ENCODE measurements around the gene NEDD8.

The NEDD8 gene

DNA sequence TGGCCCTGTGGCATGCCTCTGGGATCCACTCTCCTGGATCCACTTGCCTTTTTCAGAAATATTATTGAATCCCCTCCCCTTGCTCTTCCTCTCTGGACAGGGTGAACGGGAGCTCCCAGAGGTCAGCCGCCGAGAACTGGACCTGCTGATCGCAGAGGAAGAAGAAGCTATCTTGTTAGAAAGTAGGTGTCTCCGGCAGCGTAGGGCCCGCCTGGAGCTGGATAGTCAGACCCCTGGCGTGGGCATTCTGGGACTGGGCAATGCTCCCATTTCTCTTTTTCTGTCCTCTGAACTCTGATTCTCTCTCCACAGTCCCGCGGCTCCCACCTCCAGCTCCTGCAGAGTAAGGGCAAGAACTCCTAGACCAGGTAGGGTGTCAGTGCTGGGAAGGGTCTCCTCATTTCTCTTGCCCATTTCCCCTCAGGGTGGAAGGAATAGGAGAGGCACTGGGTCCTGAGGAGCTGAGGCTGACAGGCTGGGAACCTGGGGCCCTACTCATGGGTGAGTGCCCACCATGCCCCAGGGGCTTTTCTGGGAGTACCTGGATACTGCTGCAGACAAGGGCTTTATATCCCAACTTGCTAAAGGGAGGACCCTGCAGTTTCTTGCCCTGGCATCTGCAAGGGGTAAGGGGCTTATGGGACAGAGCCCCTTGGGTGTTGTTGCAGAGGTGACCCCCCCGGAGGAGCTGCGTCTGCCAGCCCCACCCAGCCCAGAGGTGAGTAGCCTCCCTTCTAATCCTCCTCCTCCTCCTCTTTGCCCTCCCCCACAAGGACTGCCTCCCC lies 54.9 kb downstream of the NEDD8 start:
- no peak for DNase-seq

DNA sequence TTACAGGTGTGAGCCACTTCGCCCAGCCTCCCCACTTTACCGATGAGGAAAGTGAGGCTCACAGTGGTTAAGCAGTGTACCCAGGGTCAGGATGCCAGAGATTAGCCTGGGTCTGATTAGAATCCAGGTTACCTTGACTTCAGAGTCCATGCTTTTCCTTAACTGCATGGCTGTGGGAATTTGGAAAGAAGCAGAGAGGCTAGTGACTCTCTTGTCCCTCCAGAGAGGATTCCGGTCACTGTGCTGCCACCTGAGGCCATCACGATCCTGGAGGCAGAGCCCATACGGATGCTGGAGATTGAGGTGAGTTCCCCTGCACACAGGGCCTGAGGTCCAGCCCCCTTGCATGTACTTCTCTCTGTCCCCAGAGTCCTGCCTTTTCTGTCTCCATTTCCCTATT lies 55.6 kb downstream of the NEDD8 start:
- no peak for DNase-seq

DNA sequence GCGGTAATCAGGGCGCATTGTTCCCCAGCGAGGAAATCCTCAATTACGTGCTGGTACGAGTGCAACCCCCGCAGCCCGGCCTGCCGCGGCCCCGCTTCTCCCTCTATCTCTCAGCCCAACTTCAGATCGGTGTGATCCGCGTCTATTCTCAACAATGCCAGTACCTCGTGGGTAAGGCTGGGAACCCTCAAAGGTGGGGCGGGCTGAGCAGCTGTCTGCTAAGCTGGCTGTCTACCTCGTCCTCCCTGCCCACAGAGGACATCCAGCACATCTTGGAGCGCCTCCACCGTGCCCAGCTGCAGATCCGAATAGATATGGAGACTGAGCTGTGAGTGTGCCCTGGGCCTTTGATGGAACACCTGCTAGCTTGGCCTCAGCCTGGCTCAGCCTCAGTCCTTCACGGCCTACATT lies 59.3 kb downstream of the NEDD8 start:
- no peak for DNase-seq

DNA sequence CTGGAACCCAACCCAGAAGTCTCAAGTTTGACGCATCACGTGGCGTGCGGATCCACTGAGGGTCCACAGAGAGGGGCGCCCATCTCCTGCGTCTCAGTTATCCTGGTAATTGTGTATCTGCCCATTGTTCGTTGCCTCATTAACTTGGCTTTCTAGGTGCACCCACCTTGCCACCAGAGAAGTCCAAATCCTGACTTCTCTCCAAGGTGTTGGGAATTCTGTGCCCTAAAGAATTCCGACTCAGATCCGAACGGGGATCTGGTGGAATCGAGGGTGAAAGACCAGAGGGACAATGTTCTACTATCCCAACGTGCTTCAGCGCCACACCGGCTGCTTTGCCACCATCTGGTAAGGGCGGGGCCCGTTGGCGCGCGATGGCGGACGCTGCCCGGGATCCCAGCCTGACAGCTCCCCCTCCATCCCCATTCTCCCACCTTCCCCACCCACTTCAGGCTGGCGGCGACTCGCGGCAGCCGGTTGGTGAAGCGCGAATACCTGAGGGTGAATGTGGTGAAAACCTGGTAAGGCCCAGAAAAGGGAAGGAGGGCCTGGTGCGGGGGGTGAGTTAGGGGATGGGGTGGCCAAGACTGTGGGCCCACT lies 59.8 kb downstream of the NEDD8 start:
- DNase-seq, result no peak

DNA sequence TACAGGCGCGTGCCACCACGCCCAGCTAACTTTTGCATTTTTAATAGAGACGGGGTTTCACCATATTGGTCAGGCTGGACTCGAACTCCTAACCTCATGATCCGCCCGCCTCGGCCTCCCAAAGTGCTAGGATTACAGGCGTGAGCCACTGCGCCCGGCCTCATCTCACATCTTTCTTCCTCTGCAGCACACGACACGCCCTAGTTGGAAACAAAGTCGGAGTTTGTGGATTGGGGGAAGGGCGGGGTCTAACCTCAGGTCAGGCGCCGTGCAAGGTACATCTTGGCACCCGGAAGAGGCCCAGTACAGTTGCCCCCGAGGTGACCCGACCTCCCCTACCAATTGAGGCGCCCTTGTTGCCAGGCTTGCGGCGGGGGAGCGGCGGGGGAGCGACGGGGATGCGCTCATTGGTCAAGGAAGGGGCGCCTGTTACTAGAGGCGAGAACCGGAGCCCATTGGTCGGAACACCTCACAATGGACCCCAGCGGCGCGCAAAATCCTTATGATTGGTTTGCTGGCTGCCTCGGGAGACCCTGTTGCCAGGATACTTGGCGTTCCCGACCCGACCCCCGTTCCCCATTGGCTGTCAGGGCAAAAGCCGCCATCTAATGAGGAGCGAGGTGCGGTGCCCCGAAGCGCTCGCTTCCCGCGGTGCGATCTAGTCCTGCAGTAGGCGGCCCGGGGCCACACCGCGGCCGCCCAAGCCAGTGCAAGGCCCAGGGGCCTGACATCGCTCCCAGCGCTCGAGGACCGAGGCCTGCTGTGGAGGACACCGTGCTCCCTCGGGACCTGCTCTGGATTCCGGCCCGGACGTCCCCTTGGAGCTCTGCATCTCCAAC lies 60.5 kb downstream of the NEDD8 start, which contains the start of gene REC8:
TSS of gene REC8 (plus strand) at position 659 of the 839 bp plus-strand sequence. CDS start 473 bp downstream, outside the sequence.
- no peak for DNase-seq

DNA sequence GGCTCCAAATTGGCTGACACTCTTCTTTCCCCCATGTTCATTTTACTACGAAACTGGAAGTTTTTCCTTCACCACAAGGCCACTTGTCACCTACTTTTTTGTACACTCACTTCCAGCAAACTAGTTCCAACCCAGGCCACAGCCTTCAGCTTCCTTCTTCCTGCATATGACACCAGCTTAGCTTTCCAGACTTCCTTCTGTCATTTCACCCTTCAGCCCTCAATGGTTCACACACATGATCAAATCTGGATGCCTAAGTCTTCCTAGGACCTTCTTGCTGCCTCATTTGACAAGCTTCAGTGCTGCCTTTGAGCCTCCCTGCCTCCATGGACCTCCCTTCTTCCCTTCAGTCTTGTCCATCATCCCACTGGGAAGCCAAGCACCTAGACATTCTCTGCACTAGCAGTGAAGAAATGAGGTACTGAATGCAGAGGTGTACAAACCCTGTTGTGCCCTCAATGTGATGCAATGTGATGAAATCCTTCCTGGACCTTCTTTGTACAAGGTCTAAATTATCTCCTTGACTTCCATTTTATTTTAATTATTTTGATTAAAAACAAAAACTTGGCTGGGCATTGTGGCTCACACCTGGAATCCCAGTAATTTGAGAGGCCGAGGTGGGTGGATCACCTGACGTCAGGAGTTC lies 64.6 kb downstream of the NEDD8 start:
- DNase-seq, result no peak

All from amniotic stem cell (primary cell).